HL-60 (cell line): ENCODE data around the gene KLK8.

Experiments
- CTCF ChIP-seq: IDR thresholded peaks from one replicate; pipeline ENCODE4 v1.5.1; 2011; ENCODE audit warnings: low read length, control low read depth, inconsistent platforms; ENCODE audit not compliant: insufficient read depth
- POLR2AphosphoS5 ChIP-seq: IDR thresholded peaks from 2 replicates; pipeline ENCODE4 v1.6.1; 2012; ENCODE audit warnings: low read depth

GRCh38 chr19:50949861-50950260, 51.5 kb downstream of the KLK8 start:
- TF ChIP-seq CTCF (no peak), POLR2AphosphoS5 (no peak)
